Endodermal cell (in vitro differentiated cells): ENCODE data around the gene HSPB7. TPM values are rescaled to one million over a fixed set of nuclear protein-coding genes. Genes with fewer than 3 reads are reported as not detected.

Experiments
- DNase-seq: peaks from one replicate; pipeline ENCODE4 v3.0.0-alpha.2; 2017
- H3K27ac ChIP-seq: 2 replicates; pipeline ENCODE4 v1.5.1; 2013; ENCODE audit warnings: mild to moderate bottlenecking, low read depth, low read length, moderate library complexity
- H3K27me3 ChIP-seq: 2 replicates; pipeline ENCODE4 v1.6.1; 2013; ENCODE audit warnings: mild to moderate bottlenecking, low read length, moderate library complexity; ENCODE audit not compliant: insufficient read depth, control insufficient read depth, poor library complexity, severe bottlenecking
- H3K36me3 ChIP-seq: 2 replicates; pipeline ENCODE4 v1.7.0; 2013; ENCODE audit warnings: mild to moderate bottlenecking, low read length, moderate library complexity; ENCODE audit not compliant: control insufficient read depth, insufficient read depth
- H3K4me1 ChIP-seq: one replicate; pipeline ENCODE4 v1.7.0; 2013; ENCODE audit warnings: low read length; ENCODE audit not compliant: control insufficient read depth, insufficient read depth
- H3K4me3 ChIP-seq: 2 replicates; pipeline ENCODE4 v1.5.1; 2013; ENCODE audit warnings: mild to moderate bottlenecking, low read length, moderate library complexity
- H3K9ac ChIP-seq: 2 replicates; pipeline ENCODE4 v1.6.1; 2013; ENCODE audit warnings: mild to moderate bottlenecking, low read length, moderate library complexity; ENCODE audit not compliant: poor library complexity, severe bottlenecking; ENCODE audit errors: extremely low read depth
- H3K9me3 ChIP-seq: 2 replicates; pipeline ENCODE4 v1.6.1; 2013; ENCODE audit warnings: mild to moderate bottlenecking, low read length, moderate library complexity; ENCODE audit not compliant: control insufficient read depth
- H3K27ac Mint-ChIP-seq: 2 replicates; pipeline ENCODE4 v1.8.0; 2020; ENCODE audit warnings: mixed read lengths
- H3K27me3 Mint-ChIP-seq: 2 replicates; pipeline ENCODE4 v1.8.0; 2021; ENCODE audit warnings: mild to moderate bottlenecking, mixed read lengths; ENCODE audit not compliant: insufficient read depth
- H3K36me3 Mint-ChIP-seq: 2 replicates; pipeline ENCODE4 v1.8.0; 2020; ENCODE audit warnings: low read depth, mixed read lengths
- H3K4me1 Mint-ChIP-seq: 2 replicates; pipeline ENCODE4 v1.8.0; 2020; ENCODE audit warnings: mixed read lengths
- H3K4me3 Mint-ChIP-seq: 2 replicates; pipeline ENCODE4 v1.8.0; 2020; ENCODE audit warnings: mild to moderate bottlenecking, moderate library complexity, mixed read lengths
- H3K9me3 Mint-ChIP-seq: 2 replicates; pipeline ENCODE4 v1.8.0; 2020; ENCODE audit warnings: mild to moderate bottlenecking, mixed read lengths
- CTCF ChIP-seq: fragments of 200-600 bp; sonication (generic); conservative IDR thresholded peaks from 2 replicates; pipeline ENCODE4 v1.5.0; 2021; ENCODE audit warnings: antibody characterized with exemption, mild to moderate bottlenecking
- WGBS, 2 experiments: methylation state at CpG; one replicate each; pipeline versions ENCODE4 v1.1.5 to v1.1.7; 2013; ENCODE audit warnings: missing lambda C conversion rate in 2 of 2, mixed read lengths in 1 of 2; ENCODE audit not compliant: insufficient coverage in 1 of 2, insufficient read length in 1 of 2; 5-methylcytosine and 5-hydroxymethylcytosine counted together
- total RNA-seq, 2 donors: library from RNA; stranded (reverse); fragmentation: NEBNext Ultra II Directional in 1 of 2; extraction: Animal tissue kit (Norgen Biotek cat#: 25700) in 1 of 2; gene quantifications; 2 replicates in 1 of 2; 3 replicates in 1 of 2; pipeline ENCODE4 v1.2.1, GENCODE V29; 2021

The HSPB7 gene
- total RNA-seq, 2 donors from 2014 or later: 0.15 TPM; not detected in 1

- whole genome bisulfite sequencing, 2 experiments: 92 to 93% methylated on average over 7 to 17 of the region's 17 CpGs
- TF ChIP-seq CTCF: no peak
- H3K4me1 Mint-ChIP-seq: peaks cover 19% of the 10 kb centered on the region
Measured at GRCh38 chr1:16014509-16015482, 3.0 kb downstream of the HSPB7 start.

GRCh38 chr1:16013908-16014258, 4.0 kb downstream of the HSPB7 start:
- no peak overlapping the region for H3K9ac ChIP-seq
- H3K9me3 Mint-ChIP-seq: no peaks in the 10 kb centered on the region
- no peaks in the 10 kb centered on the region for H3K27me3 ChIP-seq
- peak overlapping the region; percentile 40 for H3K4me3 Mint-ChIP-seq
- no peak overlapping the region for H3K4me3 ChIP-seq
- 77 to 83% methylated on average over 1 to 4 of the region's 4 CpGs for WGBS, 2 experiments
- peak overlapping the region; percentile 84 for H3K27ac Mint-ChIP-seq
- no peaks in the 10 kb centered on the region for H3K36me3 Mint-ChIP-seq
- no peaks in the 10 kb centered on the region for H3K9me3 ChIP-seq
- H3K4me1 Mint-ChIP-seq: peaks cover 19% of the 10 kb centered on the region
- H3K27me3 Mint-ChIP-seq: no peaks in the 10 kb centered on the region
- no peaks in the 10 kb centered on the region for H3K36me3 ChIP-seq
- TF ChIP-seq CTCF: no peak
- no peak overlapping the region for H3K27ac ChIP-seq
- no peak for DNase-seq
- H3K4me1 ChIP-seq: peaks cover 5% of the 10 kb centered on the region

More at GRCh38 chr1:16014509-16015482, 3.0 kb downstream of the HSPB7 start:
- H3K36me3 ChIP-seq: no peaks in the 10 kb centered on the region
- H3K27ac ChIP-seq: no peak overlapping the region
- Mint-ChIP-seq H3K36me3 (no peaks in the 10 kb centered on the region), H3K27ac (no peak overlapping the region), H3K27me3 (peaks cover 7% of the 10 kb centered on the region), H3K9me3 (no peaks in the 10 kb centered on the region), H3K4me3 (no peak overlapping the region)
- no peaks in the 10 kb centered on the region for H3K27me3 ChIP-seq
- peaks cover 5% of the 10 kb centered on the region for H3K4me1 ChIP-seq
- DNase-seq: no peak
- no peaks in the 10 kb centered on the region for H3K9me3 ChIP-seq
- no peak overlapping the region for H3K9ac ChIP-seq
- no peak overlapping the region for H3K4me3 ChIP-seq

DNA sequence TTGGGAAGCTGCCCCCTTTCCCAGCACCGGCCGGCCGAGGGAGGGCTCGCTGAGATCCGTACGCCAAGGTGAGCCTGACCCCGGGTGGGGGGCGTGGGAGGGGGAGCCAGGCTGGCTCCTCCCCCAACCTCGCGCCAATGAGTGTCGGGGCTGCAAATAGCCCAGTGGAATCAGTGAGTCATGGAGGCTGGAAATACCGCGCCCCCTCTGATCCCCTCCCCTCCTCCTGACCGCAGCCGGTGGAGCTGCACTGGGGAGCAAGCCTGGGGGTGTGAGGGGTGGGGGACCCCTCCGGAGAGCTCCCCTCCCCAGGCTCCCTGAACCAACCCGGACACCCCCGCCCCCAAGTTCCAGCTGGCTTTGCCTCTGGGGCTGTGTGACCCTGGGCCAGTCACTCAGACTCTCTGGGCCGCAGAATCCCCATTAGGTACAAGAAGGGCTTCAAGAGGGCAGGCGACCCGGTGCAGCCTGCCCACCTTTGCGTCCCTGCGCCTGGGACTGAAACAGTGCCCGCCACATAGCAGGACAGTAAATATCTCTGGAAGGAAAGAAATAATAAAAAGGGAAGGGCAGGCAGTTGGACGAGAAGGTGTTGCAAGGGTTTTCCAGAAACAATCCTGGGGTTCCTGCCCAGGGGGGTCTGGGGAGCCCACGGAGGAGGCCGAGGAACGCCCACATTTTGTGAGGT, 4.5 kb downstream of the HSPB7 start:
- peaks cover 18% of the 10 kb centered on the region for H3K4me1 Mint-ChIP-seq
- peak overlapping the region; percentile 40 for H3K4me3 Mint-ChIP-seq
- H3K4me3 ChIP-seq: peak overlapping the region; percentile 56
- no peaks in the 10 kb centered on the region for H3K9me3 Mint-ChIP-seq
- peak overlapping the region; percentile 84 for H3K27ac Mint-ChIP-seq
- peak; percentile 94 for DNase-seq
- no peaks in the 10 kb centered on the region for H3K27me3 Mint-ChIP-seq
- H3K27me3 ChIP-seq: no peaks in the 10 kb centered on the region
- no peaks in the 10 kb centered on the region for H3K36me3 ChIP-seq
- WGBS, 2 experiments: 32 to 83% methylated on average over 8 to 27 of the region's 28 CpGs
- H3K36me3 Mint-ChIP-seq: no peaks in the 10 kb centered on the region
- no peak for TF ChIP-seq CTCF
- H3K9me3 ChIP-seq: no peaks in the 10 kb centered on the region
- peak overlapping the region; percentile 38 for H3K9ac ChIP-seq
- no peak overlapping the region for H3K27ac ChIP-seq
- peaks cover 5% of the 10 kb centered on the region for H3K4me1 ChIP-seq
